CD8-positive, alpha-beta memory T cell (primary cell): ENCODE measurements around the gene DNAH8. TPM values are rescaled to one million over a fixed set of nuclear protein-coding genes. Genes with fewer than 3 reads are reported as not detected.

Source experiments
- CTCF ChIA-PET: fragments of 350-600 bp; sonication (Branson Sonifier 250); formaldehyde crosslinking; loops from one replicate; lab custom pipeline; 2021; ENCODE audit warnings: antibody characterized with exemption; lab: Charles Lee
- POLR2A ChIA-PET: fragments of 350-600 bp; sonication (Branson Sonifier 250); formaldehyde crosslinking; loops from one replicate; lab custom pipeline; 2021; ENCODE audit warnings: antibody characterized with exemption; lab: Charles Lee
- DNase-seq, 5 donors: peaks; one replicate each; pipeline versions ENCODE4 v3.0.0 to v3.0.0-alpha.2; 2020 to 2022; ENCODE audit warnings: mixed read lengths in 1 of 5
- H3K27ac ChIP-seq: one replicate; pipeline ENCODE4 v1.7.0; 2013; ENCODE audit warnings: low read depth, mild to moderate bottlenecking, low read length, moderate library complexity
- H3K27me3 ChIP-seq: 2 replicates; pipeline ENCODE4 v1.7.0; 2013; ENCODE audit warnings: low read length, mild to moderate bottlenecking; ENCODE audit not compliant: insufficient read depth, poor library complexity, severe bottlenecking
- H3K36me3 ChIP-seq: 2 replicates; pipeline ENCODE4 v1.7.0; 2013; ENCODE audit warnings: mild to moderate bottlenecking, low read length, moderate library complexity; ENCODE audit not compliant: insufficient read depth
- H3K4me1 ChIP-seq: 2 replicates; pipeline ENCODE4 v1.7.0; 2013; ENCODE audit warnings: mild to moderate bottlenecking, low read length, moderate library complexity; ENCODE audit not compliant: insufficient read depth
- H3K4me3 ChIP-seq: 2 replicates; pipeline ENCODE4 v1.7.0; 2013; ENCODE audit warnings: mild to moderate bottlenecking, low read length
- H3K9me3 ChIP-seq: 2 replicates; pipeline ENCODE4 v1.7.0; 2013; ENCODE audit warnings: mild to moderate bottlenecking, low read length
- H3K27ac Mint-ChIP-seq, 8 donors: one replicate each; pipeline ENCODE4 v1.8.0; 2020 to 2021; ENCODE audit warnings: mixed read lengths in 8 of 8, mild to moderate bottlenecking in 6 of 8, inconsistent platforms in 3 of 8, moderate library complexity in 3 of 8
- H3K27me3 Mint-ChIP-seq, 2 donors: one replicate each; pipeline ENCODE4 v1.8.0; 2020 to 2021; ENCODE audit warnings: mixed read lengths in 2 of 2, mild to moderate bottlenecking in 1 of 2, moderate library complexity in 1 of 2
- H3K36me3 Mint-ChIP-seq, 3 donors: one replicate each; pipeline ENCODE4 v1.8.0; 2020 to 2021; ENCODE audit warnings: mixed read lengths in 3 of 3, inconsistent platforms in 1 of 3, mild to moderate bottlenecking in 1 of 3
- H3K4me1 Mint-ChIP-seq, 3 donors: one replicate each; pipeline ENCODE4 v1.8.0; 2020 to 2021; ENCODE audit warnings: mixed read lengths in 3 of 3, inconsistent platforms in 1 of 3, mild to moderate bottlenecking in 1 of 3
- H3K4me3 Mint-ChIP-seq, 7 donors: one replicate each; pipeline ENCODE4 v1.8.0; 2020 to 2021; ENCODE audit warnings: mixed read lengths in 7 of 7, mild to moderate bottlenecking in 6 of 7, moderate library complexity in 4 of 7, inconsistent platforms in 2 of 7
- H3K9me3 Mint-ChIP-seq, 5 donors: one replicate each; pipeline ENCODE4 v1.8.0; 2020 to 2022; ENCODE audit warnings: mixed read lengths in 5 of 5, mild to moderate bottlenecking in 3 of 5, moderate library complexity in 2 of 5, inconsistent platforms in 1 of 5
- polyA plus RNA-seq: library from polyadenylated mRNA; unstranded; fragments of 300-500 nt; fragmentation: Illumina TruSeq; gene quantifications from one replicate; pipeline ENCODE4 v1.2.3, GENCODE V29; 2021
- total RNA-seq, 2 experiments: library from RNA; stranded (reverse); gene quantifications; one replicate each; pipeline ENCODE4 v1.2.3, GENCODE V29; 2021

DNAH8 gene
- total and polyA plus RNA-seq, 3 experiments from 2014 or later: 0.11 to 0.20 TPM; not detected in 1

DNA sequence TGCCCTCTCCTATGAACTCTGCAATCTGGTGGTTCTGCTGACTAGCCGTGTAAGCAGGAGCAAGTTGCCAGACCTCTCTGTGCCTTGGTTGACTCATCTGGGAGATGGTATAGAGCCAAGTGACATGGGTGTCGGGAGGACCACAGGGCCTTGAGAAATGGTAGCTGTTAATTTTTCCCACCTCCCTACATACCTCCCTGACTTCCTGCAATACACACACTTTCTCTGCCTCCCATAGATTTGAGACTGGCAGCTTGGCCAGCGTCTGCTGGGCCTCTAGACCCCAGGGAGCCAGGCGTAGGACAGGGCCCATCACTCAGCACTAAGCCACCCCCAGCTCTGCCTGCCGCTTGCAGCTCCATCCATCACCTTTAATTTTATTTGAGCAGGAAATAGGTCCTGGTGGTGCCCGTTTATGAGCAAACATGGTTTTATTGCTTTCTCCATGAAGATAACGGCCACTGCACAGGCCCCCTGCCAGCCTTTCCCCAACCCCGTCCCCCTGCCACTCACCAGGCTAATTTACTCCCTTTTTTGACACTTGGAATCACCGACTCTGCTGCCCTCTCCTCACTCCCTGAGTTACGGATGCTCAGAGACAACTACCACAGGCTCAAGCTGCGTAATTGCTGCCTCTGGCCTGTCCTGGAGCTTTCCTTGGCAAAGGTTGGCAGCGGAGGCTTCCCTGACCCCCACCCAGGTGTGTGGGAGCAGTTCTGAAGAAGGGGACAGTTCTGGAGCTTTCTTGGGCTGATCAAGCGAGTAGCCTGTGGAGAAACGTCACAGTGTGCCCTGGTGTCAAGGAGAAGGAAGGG is 344.6 kb downstream of the DNAH8 start:
- no peaks in the 10 kb centered on the region for H3K4me1 Mint-ChIP-seq
- H3K4me3 ChIP-seq: no peak overlapping the region
- DNase-seq: no peak
- no peaks in the 10 kb centered on the region for H3K27me3 ChIP-seq
- peaks cover 13 to 36% of the 10 kb centered on the region in 2 donors for H3K27me3 Mint-ChIP-seq
- peak overlapping the region in 1 of 8 donors; percentile 80 for H3K27ac Mint-ChIP-seq
- CTCF ChIA-PET: interaction anchor here (0.6 kb wide), 1 partner anchor 112 kb away, joined by 3 read pairs; no protein-coding TSS in a partner anchor
- H3K4me3 Mint-ChIP-seq: no peak overlapping the region
- H3K36me3 Mint-ChIP-seq: no peaks in the 10 kb centered on the region
- H3K36me3 ChIP-seq: no peaks in the 10 kb centered on the region
- H3K9me3 ChIP-seq: no peaks in the 10 kb centered on the region
- H3K9me3 Mint-ChIP-seq: no peaks in the 10 kb centered on the region
- POLR2A ChIA-PET: no interaction called here
- no peak overlapping the region for H3K27ac ChIP-seq
- no peaks in the 10 kb centered on the region for H3K4me1 ChIP-seq

GRCh38 chr6:39060467-39061160 is 345.5 kb downstream of the DNAH8 start:
- Mint-ChIP-seq H3K4me3 (no peak overlapping the region), H3K27me3 (peaks cover 20 to 42% of the 10 kb centered on the region in 2 donors), H3K9me3 (no peaks in the 10 kb centered on the region), H3K36me3 (no peaks in the 10 kb centered on the region), H3K4me1 (no peaks in the 10 kb centered on the region), H3K27ac (no peak overlapping the region)
- no peak for DNase-seq
- POLR2A ChIA-PET: no interaction called here
- no peak overlapping the region for H3K4me3 ChIP-seq
- no peaks in the 10 kb centered on the region for H3K27me3 ChIP-seq
- H3K4me1 ChIP-seq: no peaks in the 10 kb centered on the region
- CTCF ChIA-PET: no interaction called here
- H3K36me3 ChIP-seq: no peaks in the 10 kb centered on the region
- no peak overlapping the region for H3K27ac ChIP-seq
- H3K9me3 ChIP-seq: no peaks in the 10 kb centered on the region

- H3K27ac ChIP-seq: no peak overlapping the region
- Mint-ChIP-seq H3K36me3 (no peaks in the 10 kb centered on the region), H3K4me1 (no peaks in the 10 kb centered on the region), H3K27ac (no peak overlapping the region), H3K4me3 (no peak overlapping the region), H3K27me3 (peaks cover 18 to 42% of the 10 kb centered on the region in 2 donors), H3K9me3 (no peaks in the 10 kb centered on the region)
- CTCF ChIA-PET: no interaction called here
- DNase-seq: no peak
- H3K9me3 ChIP-seq: no peaks in the 10 kb centered on the region
- POLR2A ChIA-PET: no interaction called here
- H3K27me3 ChIP-seq: peaks cover 1% of the 10 kb centered on the region
- no peaks in the 10 kb centered on the region for H3K4me1 ChIP-seq
- H3K36me3 ChIP-seq: no peaks in the 10 kb centered on the region
- H3K4me3 ChIP-seq: no peak overlapping the region
Observed at GRCh38 chr6:39061182-39061581, 346.1 kb downstream of the DNAH8 start.

DNA sequence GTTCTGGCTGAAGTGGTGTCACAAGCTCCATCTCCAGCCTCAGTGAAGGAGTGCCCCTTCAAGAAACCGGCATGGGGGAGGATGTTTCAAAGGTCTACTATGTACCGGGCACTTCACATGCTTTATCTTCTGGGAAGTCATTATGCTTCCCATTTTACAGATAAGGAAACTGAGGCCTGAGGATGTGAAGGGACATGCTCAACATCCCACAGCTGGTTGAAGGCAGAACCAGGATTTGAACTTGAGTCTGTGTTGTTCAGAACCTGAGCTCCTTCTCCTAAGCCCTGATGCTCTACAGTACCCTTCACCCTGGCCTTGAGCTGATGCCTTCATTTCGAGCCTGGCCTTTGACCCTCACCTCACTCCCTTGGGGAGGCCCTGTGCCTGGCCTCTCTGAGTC is 346.5 kb downstream of the DNAH8 start:
- Histone ChIP-seq H3K9me3 (no peaks in the 10 kb centered on the region), H3K4me3 (no peak overlapping the region), H3K27me3 (peaks cover 4% of the 10 kb centered on the region), H3K27ac (no peak overlapping the region), H3K4me1 (no peaks in the 10 kb centered on the region), H3K36me3 (no peaks in the 10 kb centered on the region)
- Mint-ChIP-seq H3K27me3 (peaks cover 16 to 39% of the 10 kb centered on the region in 2 donors), H3K4me3 (no peak overlapping the region), H3K27ac (no peak overlapping the region), H3K36me3 (no peaks in the 10 kb centered on the region), H3K4me1 (no peaks in the 10 kb centered on the region), H3K9me3 (no peaks in the 10 kb centered on the region)
- DNase-seq: no peak
- POLR2A ChIA-PET: no interaction called here
- CTCF ChIA-PET: no interaction called here

DNA sequence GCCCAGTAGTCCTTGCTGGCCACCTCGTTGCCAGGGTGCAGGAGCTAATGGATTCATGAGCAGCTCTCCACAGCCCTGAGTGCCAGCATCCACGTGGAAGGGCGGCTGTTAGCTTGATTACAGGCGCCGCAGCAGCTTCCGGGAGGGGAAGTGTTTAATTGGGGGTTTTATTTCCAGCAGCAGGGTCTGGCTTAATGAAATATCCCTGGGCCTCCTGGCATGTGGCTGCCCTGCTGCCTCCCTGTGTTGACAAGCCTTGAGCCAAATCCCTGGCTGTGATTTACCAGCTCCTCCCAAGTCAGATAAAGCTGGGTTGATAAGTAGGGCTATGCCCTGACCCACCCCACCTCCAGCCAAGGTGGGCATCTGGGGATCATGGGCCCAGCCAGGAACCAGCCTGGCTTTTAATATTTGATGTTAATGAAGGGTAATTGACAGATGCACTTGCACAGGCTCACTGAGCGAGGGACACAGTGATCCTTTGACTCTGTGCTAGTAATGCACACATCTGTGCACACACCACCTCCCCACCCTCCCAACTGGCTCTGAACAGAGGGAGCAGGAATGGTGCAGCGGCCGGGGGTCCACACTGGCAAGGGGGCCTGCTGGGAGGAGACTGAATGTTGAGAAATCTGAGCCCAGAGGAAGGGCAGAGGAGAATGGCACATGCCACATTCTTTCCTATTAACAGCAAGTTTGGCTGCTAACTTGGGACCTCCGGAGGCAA is 347.1 kb downstream of the DNAH8 start:
- no peaks in the 10 kb centered on the region for H3K36me3 Mint-ChIP-seq
- Histone ChIP-seq H3K4me1 (no peaks in the 10 kb centered on the region), H3K36me3 (no peaks in the 10 kb centered on the region), H3K9me3 (no peaks in the 10 kb centered on the region), H3K27ac (no peak overlapping the region), H3K27me3 (peaks cover 4% of the 10 kb centered on the region), H3K4me3 (no peak overlapping the region)
- H3K27ac Mint-ChIP-seq: no peak overlapping the region
- ChIA-PET POLR2A (no interaction called here), CTCF (no interaction called here)
- no peaks in the 10 kb centered on the region for H3K4me1 Mint-ChIP-seq
- no peaks in the 10 kb centered on the region for H3K9me3 Mint-ChIP-seq
- peaks cover 19 to 36% of the 10 kb centered on the region in 2 donors for H3K27me3 Mint-ChIP-seq
- no peak overlapping the region for H3K4me3 Mint-ChIP-seq
- no peak for DNase-seq

GRCh38 chr6:39063526-39063925 is 348.4 kb downstream of the DNAH8 start:
- ChIA-PET CTCF (no interaction called here), POLR2A (no interaction called here)
- Mint-ChIP-seq H3K4me3 (no peak overlapping the region), H3K36me3 (no peaks in the 10 kb centered on the region), H3K27me3 (peaks cover 19 to 29% of the 10 kb centered on the region in 2 donors), H3K9me3 (no peaks in the 10 kb centered on the region), H3K4me1 (no peaks in the 10 kb centered on the region), H3K27ac (peak overlapping the region in 1 of 8 donors; percentile 21)
- Histone ChIP-seq H3K36me3 (no peaks in the 10 kb centered on the region), H3K27me3 (peaks cover 4% of the 10 kb centered on the region), H3K4me1 (no peaks in the 10 kb centered on the region), H3K9me3 (no peaks in the 10 kb centered on the region), H3K27ac (no peak overlapping the region), H3K4me3 (no peak overlapping the region)
- no peak for DNase-seq

DNA sequence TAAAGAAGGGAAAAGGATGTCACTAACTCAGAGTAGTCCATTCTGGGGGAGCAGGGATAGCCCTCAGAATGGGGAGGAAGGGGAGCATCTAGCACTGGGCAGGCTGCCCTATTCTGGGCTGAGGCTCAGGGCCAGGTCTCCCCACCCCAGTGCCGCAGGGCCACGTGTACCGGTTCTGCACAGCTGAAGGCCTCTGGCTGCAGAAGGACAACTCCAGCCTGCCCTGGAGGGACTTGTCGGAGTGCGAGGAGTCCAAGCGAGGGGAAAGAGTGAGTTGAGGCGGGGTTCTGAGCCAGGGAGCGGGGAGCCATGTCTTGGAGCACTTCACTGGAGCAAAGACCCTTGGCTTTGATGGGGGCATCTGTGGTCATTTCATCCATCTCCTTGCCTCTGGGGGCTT is 350.4 kb downstream of the DNAH8 start:
- POLR2A ChIA-PET: no interaction called here
- H3K27me3 Mint-ChIP-seq: peaks cover 17 to 30% of the 10 kb centered on the region in 2 donors

DNA sequence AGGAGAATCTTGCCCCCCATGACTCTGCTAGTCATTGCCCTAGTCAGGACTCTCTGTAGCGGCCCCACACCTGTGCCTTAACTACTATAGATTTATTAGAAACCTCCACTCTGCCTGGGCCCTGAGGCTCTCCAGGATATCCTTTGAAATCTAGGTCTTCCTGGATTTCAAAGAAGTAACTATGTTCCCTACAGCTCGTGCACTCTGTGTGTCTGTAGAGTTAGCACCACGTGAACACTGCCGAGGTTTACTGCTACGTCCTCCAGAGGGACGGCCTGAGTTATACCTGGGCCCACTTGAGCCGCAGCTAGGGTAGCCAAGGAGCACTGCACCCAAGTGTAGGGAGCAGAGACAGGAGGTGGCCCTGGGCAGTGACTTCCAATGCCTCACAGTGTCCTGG is 353.3 kb downstream of the DNAH8 start:
- POLR2A ChIA-PET: no interaction called here
- DNase-seq: no peak

More for the DNA sequence above, 350.4 kb downstream of the DNAH8 start:
- CTCF ChIA-PET: no interaction called here
- H3K27ac ChIP-seq: no peak overlapping the region
- H3K36me3 Mint-ChIP-seq: no peaks in the 10 kb centered on the region
- no peaks in the 10 kb centered on the region for H3K4me1 ChIP-seq
- no peaks in the 10 kb centered on the region for H3K36me3 ChIP-seq
- H3K4me3 ChIP-seq: no peak overlapping the region
- H3K9me3 ChIP-seq: no peaks in the 10 kb centered on the region
- no peak overlapping the region for H3K27ac Mint-ChIP-seq
- no peaks in the 10 kb centered on the region for H3K4me1 Mint-ChIP-seq
- no peak overlapping the region for H3K4me3 Mint-ChIP-seq
- peaks cover 4% of the 10 kb centered on the region for H3K27me3 ChIP-seq
- DNase-seq: no peak
- H3K9me3 Mint-ChIP-seq: no peaks in the 10 kb centered on the region

More for the DNA sequence above, 353.3 kb downstream of the DNAH8 start:
- Mint-ChIP-seq H3K36me3 (no peaks in the 10 kb centered on the region), H3K4me3 (no peak overlapping the region), H3K4me1 (no peaks in the 10 kb centered on the region), H3K27ac (no peak overlapping the region), H3K9me3 (no peaks in the 10 kb centered on the region), H3K27me3 (peaks cover 15 to 26% of the 10 kb centered on the region in 2 donors)
- Histone ChIP-seq H3K9me3 (no peaks in the 10 kb centered on the region), H3K27ac (no peak overlapping the region), H3K4me1 (no peaks in the 10 kb centered on the region), H3K4me3 (no peak overlapping the region), H3K27me3 (peaks cover 4% of the 10 kb centered on the region), H3K36me3 (no peaks in the 10 kb centered on the region)
- CTCF ChIA-PET: no interaction called here
